ENCODE measurements around the gene PLIN3. TPM values are rescaled to one million over a fixed set of nuclear protein-coding genes. Genes with fewer than 3 reads are reported as not detected.

The PLIN3 gene
- 45.5 and 47.5 TPM in 2 replicates for polyA plus RNA-seq (2013)

- no peak within 1 kb of the TSS for H3K23ac ChIP-seq (ENCODE audit: low read length)
- peak within 1 kb of the TSS; percentile 94 for H2BK120ac ChIP-seq (ENCODE audit: insufficient read depth, low read length, poor library complexity)
- peaks cover 13 to 16% of the 10 kb centered on the region in 2 experiments for H3K4me1 ChIP-seq (ENCODE audit: control insufficient read depth in 1 of 2, insufficient read depth in 2 of 2, low read length in 2 of 2)
- peak; percentile 93 to 94 for DNase-seq
- peak within 1 kb of the TSS; percentile 97 for H4K8ac ChIP-seq (ENCODE audit: low read depth, low read length)
- H2BK5ac ChIP-seq (ENCODE audit: low read depth, low read length, poor library complexity): peak within 1 kb of the TSS; percentile 93
- H3K36me3 ChIP-seq (ENCODE audit: control insufficient read depth in 1 of 2, insufficient read depth in 2 of 2, low read length in 2 of 2): peaks cover 0 to 5% of the 10 kb centered on the region in 2 experiments
- peak within 1 kb of the TSS; percentile 97 for H3K18ac ChIP-seq (ENCODE audit: low read length)
- H4K91ac ChIP-seq (ENCODE audit: low read depth, low read length): peak within 1 kb of the TSS; percentile 91
- no peaks in the 10 kb centered on the region for H3K9me3 ChIP-seq (ENCODE audit: insufficient read depth, low read depth, low read length)
- H2AFZ ChIP-seq (ENCODE audit: insufficient read depth, low read length, poor library complexity): peak within 1 kb of the TSS; percentile 92
- peak within 1 kb of the TSS; percentile 97 for H3K14ac ChIP-seq (ENCODE audit: low read length)
- peak within 1 kb of the TSS; percentile 67 for H3K9ac ChIP-seq (ENCODE audit: low read length)
- H4K12ac ChIP-seq (ENCODE audit: low read depth, low read length): peak within 1 kb of the TSS; percentile 83
- peak within 1 kb of the TSS; percentile 91 for H3K4me2 ChIP-seq (ENCODE audit: low read length)
- H3K27ac ChIP-seq (ENCODE audit: low read depth, low read length): no peak within 1 kb of the TSS
- H3K4me3 ChIP-seq (ENCODE audit: low read depth, low read length): peak within 1 kb of the TSS; percentile 80
- H3K79me2 ChIP-seq (ENCODE audit: control insufficient read depth, insufficient read depth, low read length, poor library complexity): peaks cover 11% of the 10 kb centered on the region
- H3K4ac ChIP-seq (ENCODE audit: low read depth, low read length): peak within 1 kb of the TSS; percentile 90
- H2BK12ac ChIP-seq (ENCODE audit: low read length): peak within 1 kb of the TSS; percentile 97
- H2AK5ac ChIP-seq (ENCODE audit: low read length): peak within 1 kb of the TSS; percentile 56
- no peaks in the 10 kb centered on the region for H3K27me3 ChIP-seq (ENCODE audit: insufficient read depth, low read length)
- peaks cover 16% of the 10 kb centered on the region for H3K79me1 ChIP-seq (ENCODE audit: low read length)
- no CpG with 5 or more reads among the region's 46 CpGs for WGBS (ENCODE audit: extremely low coverage, insufficient coverage, insufficient read length)
Measured at GRCh38 chr19:4867534-4868285, at the start of gene PLIN3. Gene PLIN3 (minus strand): TSS chr19:4867667. CDS start chr19:4861394, 6,273 bp downstream.

- no peak overlapping the region for H3K23ac ChIP-seq (ENCODE audit: low read length)
- H3K79me2 ChIP-seq (ENCODE audit: control insufficient read depth, insufficient read depth, low read length, poor library complexity): no peaks in the 10 kb centered on the region
- H2BK120ac ChIP-seq (ENCODE audit: insufficient read depth, low read length, poor library complexity): peak overlapping the region; percentile 10
- H3K27ac ChIP-seq (ENCODE audit: low read depth, low read length): no peak overlapping the region
- H4K8ac ChIP-seq (ENCODE audit: low read depth, low read length): no peak overlapping the region
- peak overlapping the region; percentile 28 for H4K91ac ChIP-seq (ENCODE audit: low read depth, low read length)
- peak overlapping the region; percentile 15 for H3K4ac ChIP-seq (ENCODE audit: low read depth, low read length)
- peaks cover 22 to 29% of the 10 kb centered on the region in 2 experiments for H3K36me3 ChIP-seq (ENCODE audit: control insufficient read depth in 1 of 2, insufficient read depth in 2 of 2, low read length in 2 of 2)
- H3K4me3 ChIP-seq (ENCODE audit: low read depth, low read length): no peak overlapping the region
- peak overlapping the region; percentile 0 for H2BK12ac ChIP-seq (ENCODE audit: low read length)
- peak overlapping the region; percentile 38 for H3K18ac ChIP-seq (ENCODE audit: low read length)
- no peaks in the 10 kb centered on the region for H3K27me3 ChIP-seq (ENCODE audit: insufficient read depth, low read length)
- no peak overlapping the region for H3K4me2 ChIP-seq (ENCODE audit: low read length)
- peaks cover 14% of the 10 kb centered on the region in 2 experiments for H3K4me1 ChIP-seq (ENCODE audit: control insufficient read depth in 1 of 2, insufficient read depth in 2 of 2, low read length in 2 of 2)
- no CpG with 5 or more reads among the region's 41 CpGs for WGBS (ENCODE audit: extremely low coverage, insufficient coverage, insufficient read length)
- H3K9me3 ChIP-seq (ENCODE audit: insufficient read depth, low read depth, low read length): peaks cover 3% of the 10 kb centered on the region
- H2AK5ac ChIP-seq (ENCODE audit: low read length): peak overlapping the region; percentile 20
- no peak overlapping the region for H4K12ac ChIP-seq (ENCODE audit: low read depth, low read length)
- H2AFZ ChIP-seq (ENCODE audit: insufficient read depth, low read length, poor library complexity): no peak overlapping the region
- H3K9ac ChIP-seq (ENCODE audit: low read length): no peak overlapping the region
- no peak for DNase-seq
- peaks cover 1% of the 10 kb centered on the region for H3K79me1 ChIP-seq (ENCODE audit: low read length)
- no peak overlapping the region for H2BK5ac ChIP-seq (ENCODE audit: low read depth, low read length, poor library complexity)
- no peak overlapping the region for H3K14ac ChIP-seq (ENCODE audit: low read length)
Measured at GRCh38 chr19:4916292-4917082, 49.0 kb upstream of the PLIN3 start.

GRCh38 chr19:4914736-4915501 is 47.5 kb upstream of the PLIN3 start:
- H2BK5ac ChIP-seq (ENCODE audit: low read depth, low read length, poor library complexity): no peak overlapping the region
- peak; percentile 27 to 46 for DNase-seq
- H3K79me2 ChIP-seq (ENCODE audit: control insufficient read depth, insufficient read depth, low read length, poor library complexity): peaks cover 4% of the 10 kb centered on the region
- H3K27ac ChIP-seq (ENCODE audit: low read depth, low read length): no peak overlapping the region
- no peak overlapping the region for H2BK120ac ChIP-seq (ENCODE audit: insufficient read depth, low read length, poor library complexity)
- no peak overlapping the region for H3K23ac ChIP-seq (ENCODE audit: low read length)
- H3K4ac ChIP-seq (ENCODE audit: low read depth, low read length): no peak overlapping the region
- peaks cover 4% of the 10 kb centered on the region for H3K79me1 ChIP-seq (ENCODE audit: low read length)
- no peak overlapping the region for H4K12ac ChIP-seq (ENCODE audit: low read depth, low read length)
- H2BK12ac ChIP-seq (ENCODE audit: low read length): no peak overlapping the region
- no peak overlapping the region for H3K4me2 ChIP-seq (ENCODE audit: low read length)
- no peak overlapping the region for H4K91ac ChIP-seq (ENCODE audit: low read depth, low read length)
- H3K18ac ChIP-seq (ENCODE audit: low read length): no peak overlapping the region
- H2AK5ac ChIP-seq (ENCODE audit: low read length): no peak overlapping the region
- H3K9me3 ChIP-seq (ENCODE audit: insufficient read depth, low read depth, low read length): peaks cover 3% of the 10 kb centered on the region
- peaks cover 20 to 24% of the 10 kb centered on the region in 2 experiments for H3K4me1 ChIP-seq (ENCODE audit: control insufficient read depth in 1 of 2, insufficient read depth in 2 of 2, low read length in 2 of 2)
- peaks cover 23 to 24% of the 10 kb centered on the region in 2 experiments for H3K36me3 ChIP-seq (ENCODE audit: control insufficient read depth in 1 of 2, insufficient read depth in 2 of 2, low read length in 2 of 2)
- no peak overlapping the region for H3K14ac ChIP-seq (ENCODE audit: low read length)
- no peaks in the 10 kb centered on the region for H3K27me3 ChIP-seq (ENCODE audit: insufficient read depth, low read length)
- H3K9ac ChIP-seq (ENCODE audit: low read length): no peak overlapping the region
- H3K4me3 ChIP-seq (ENCODE audit: low read depth, low read length): no peak overlapping the region
- H4K8ac ChIP-seq (ENCODE audit: low read depth, low read length): no peak overlapping the region
- WGBS (ENCODE audit: extremely low coverage, insufficient coverage, insufficient read length): no CpG with 5 or more reads among the region's 23 CpGs
- H2AFZ ChIP-seq (ENCODE audit: insufficient read depth, low read length, poor library complexity): no peak overlapping the region
